Loucy (cell line): ENCODE data around the gene TMEM163.

Experiments
- H2AFZ ChIP-seq: fragments of 200-600 bp; sonication (generic); 2 replicates; pipeline ENCODE4 v1.6.0; 2016; ENCODE audit warnings: antibody characterized with exemption, mild to moderate bottlenecking, low read length, moderate library complexity
- H3F3A ChIP-seq: fragments of 200-600 bp; 2 replicates; pipeline ENCODE4 v1.6.0; 2016; ENCODE audit warnings: antibody characterized with exemption, low read depth, mild to moderate bottlenecking
- H3K27me3 ChIP-seq: fragments of 200-600 bp; sonication (generic); 2 replicates; pipeline ENCODE4 v1.6.1; 2014; ENCODE audit warnings: low read length, mild to moderate bottlenecking; ENCODE audit not compliant: insufficient read depth, poor library complexity, severe bottlenecking
- H3K36me3 ChIP-seq: fragments of 200-600 bp; sonication (generic); 2 replicates; pipeline ENCODE4 v1.6.1; 2016; ENCODE audit warnings: low read length; ENCODE audit not compliant: insufficient read depth
- H3K4me1 ChIP-seq: fragments of 200-600 bp; sonication (generic); 2 replicates; pipeline ENCODE4 v1.5.1; 2014; ENCODE audit warnings: low read length, mild to moderate bottlenecking; ENCODE audit not compliant: insufficient read depth, poor library complexity, severe bottlenecking
- H3K4me2 ChIP-seq: fragments of 200-600 bp; sonication (generic); 2 replicates; pipeline ENCODE4 v1.6.0; 2014; ENCODE audit warnings: antibody characterized with exemption, low read length, low read depth, mild to moderate bottlenecking; ENCODE audit not compliant: poor library complexity, severe bottlenecking
- H3K4me3 ChIP-seq: fragments of 200-600 bp; sonication (generic); 2 replicates; pipeline ENCODE4 v1.5.1; 2014; ENCODE audit warnings: low read length, mild to moderate bottlenecking, mixed read lengths; ENCODE audit not compliant: poor library complexity, severe bottlenecking
- H3K79me2 ChIP-seq: fragments of 200-600 bp; sonication (generic); 2 replicates; pipeline ENCODE4 v1.6.1; 2014; ENCODE audit warnings: low read length; ENCODE audit not compliant: insufficient read depth
- H3K9ac ChIP-seq: fragments of 200-600 bp; sonication (generic); 2 replicates; pipeline ENCODE4 v1.6.0; 2014; ENCODE audit warnings: mild to moderate bottlenecking, low read depth, low read length, moderate library complexity; ENCODE audit not compliant: poor library complexity, severe bottlenecking
- H3K9me2 ChIP-seq: fragments of 200-600 bp; sonication (generic); replicated peaks from 2 replicates; pipeline ENCODE4 v1.6.1; 2016; ENCODE audit warnings: low read depth, low read length, mixed read lengths
- H3K9me3 ChIP-seq: fragments of 200-600 bp; sonication (generic); 2 replicates; pipeline ENCODE4 v1.6.1; 2014; ENCODE audit warnings: mild to moderate bottlenecking, antibody characterized with exemption, low read length, low read depth; ENCODE audit not compliant: insufficient read depth
- H4K20me1 ChIP-seq: fragments of 200-600 bp; sonication (generic); 2 replicates; pipeline ENCODE4 v1.6.0; 2014; ENCODE audit warnings: antibody characterized with exemption, low read length, mild to moderate bottlenecking; ENCODE audit not compliant: insufficient read depth, poor library complexity, severe bottlenecking
- CTCF ChIP-seq: fragments of 200-600 bp; sonication (generic); conservative IDR thresholded peaks from 2 replicates; pipeline ENCODE4 v1.5.1; 2014; ENCODE audit warnings: mild to moderate bottlenecking, antibody characterized with exemption, low read length
- EZH2phosphoT487 ChIP-seq: fragments of 200-600 bp; IDR thresholded peaks from 2 replicates; pipeline ENCODE4 v1.6.1; 2018; ENCODE audit warnings: antibody characterized with exemption, mild to moderate bottlenecking, moderate library complexity, borderline replicate concordance

TMEM163 gene

DNA sequence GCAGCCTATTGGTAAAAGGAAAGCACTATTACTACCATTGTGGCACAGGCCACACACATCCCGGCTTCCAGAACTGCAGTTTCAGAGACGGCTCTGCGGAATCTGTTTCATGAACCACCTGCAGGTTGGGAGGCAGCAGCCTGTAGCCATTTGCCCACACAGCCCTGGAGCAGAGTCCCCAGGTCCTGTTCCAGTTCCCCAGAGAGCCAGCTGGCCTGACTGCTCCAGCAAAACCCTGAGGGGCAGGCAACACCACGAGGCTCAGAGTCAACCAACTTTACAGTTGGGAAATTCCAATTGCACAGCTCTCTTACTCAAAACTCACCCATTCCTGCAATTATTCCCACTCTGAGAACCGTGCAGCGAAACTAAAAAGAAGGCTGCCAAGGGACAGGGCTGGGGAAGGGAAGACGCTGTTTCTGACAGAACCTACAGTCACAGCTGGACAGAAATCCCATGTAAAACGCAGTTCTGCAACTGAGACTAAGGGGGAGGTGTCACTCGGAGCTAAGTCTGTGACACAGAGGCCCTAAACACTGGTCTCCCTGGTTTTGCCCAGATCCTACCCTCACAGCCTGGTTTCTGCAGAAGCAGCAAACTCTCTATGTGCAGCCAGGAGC is 219.4 kb downstream of the TMEM163 start:
- Histone ChIP-seq H3K36me3 (no peaks in the 10 kb centered on the region), H3K79me2 (no peaks in the 10 kb centered on the region), H3K27me3 (no peaks in the 10 kb centered on the region), H3K4me2 (no peak overlapping the region), H3K9ac (no peak overlapping the region), H3K9me2 (no peaks in the 10 kb centered on the region), H3K4me1 (no peaks in the 10 kb centered on the region), H3F3A (no peaks in the 10 kb centered on the region), H4K20me1 (no peaks in the 10 kb centered on the region), H3K9me3 (no peaks in the 10 kb centered on the region), H2AFZ (no peak overlapping the region), H3K4me3 (no peak overlapping the region)
- TF ChIP-seq EZH2phosphoT487 (no peak), CTCF (no peak)

DNA sequence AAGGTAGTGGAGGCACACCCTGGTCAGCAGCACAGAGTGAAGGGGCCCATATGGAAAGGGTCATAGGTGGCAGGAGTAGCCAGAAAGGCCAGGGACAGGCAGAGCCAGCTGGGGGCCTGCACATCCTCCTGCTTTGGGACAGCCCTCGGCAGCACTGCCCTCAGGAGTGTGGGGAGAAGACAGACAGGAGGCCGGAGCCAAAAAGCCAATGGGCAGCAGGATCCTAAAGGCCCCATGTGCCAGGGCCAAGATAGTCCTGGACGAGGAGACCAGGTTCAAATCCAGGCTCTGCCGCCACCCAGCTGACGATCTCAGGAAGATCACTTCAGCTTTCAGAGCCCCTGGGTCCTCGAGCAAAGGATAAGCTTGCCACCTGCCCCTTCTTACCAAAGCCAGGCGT is 220.1 kb downstream of the TMEM163 start:
- Histone ChIP-seq H3K9me3 (no peaks in the 10 kb centered on the region), H3K4me2 (no peak overlapping the region), H2AFZ (no peak overlapping the region), H3K36me3 (no peaks in the 10 kb centered on the region), H3K9me2 (no peaks in the 10 kb centered on the region), H4K20me1 (no peaks in the 10 kb centered on the region), H3K9ac (no peak overlapping the region), H3K79me2 (no peaks in the 10 kb centered on the region), H3K27me3 (no peaks in the 10 kb centered on the region), H3K4me3 (no peak overlapping the region), H3K4me1 (no peaks in the 10 kb centered on the region), H3F3A (no peaks in the 10 kb centered on the region)
- TF ChIP-seq CTCF (no peak), EZH2phosphoT487 (no peak)

- Histone ChIP-seq H3K9ac (no peak overlapping the region), H3F3A (no peaks in the 10 kb centered on the region), H3K27me3 (no peaks in the 10 kb centered on the region), H3K4me2 (no peak overlapping the region), H2AFZ (no peak overlapping the region), H3K4me3 (no peak overlapping the region), H3K9me3 (no peaks in the 10 kb centered on the region), H3K36me3 (no peaks in the 10 kb centered on the region), H3K9me2 (no peaks in the 10 kb centered on the region), H3K79me2 (no peaks in the 10 kb centered on the region), H4K20me1 (no peaks in the 10 kb centered on the region), H3K4me1 (no peaks in the 10 kb centered on the region)
- TF ChIP-seq EZH2phosphoT487 (no peak), CTCF (no peak)
Measured at GRCh38 chr2:134493797-134494196, 225.0 kb downstream of the TMEM163 start.
